Left kidney (tissue), 2 donors: Measurements from ENCODE around the gene IST1. TPM values are rescaled to one million over a fixed set of nuclear protein-coding genes. Genes with fewer than 3 reads are reported as not detected.

ENCODE experiments used
- DNase-seq: peaks from one replicate; pipeline ENCODE4 v3.0.0-alpha.2; 2013
- polyA plus RNA-seq: library from polyadenylated mRNA; unstranded; fragments of 120-200 nt; gene quantifications from one replicate; pipeline ENCODE4 v1.2.1, GENCODE V29; 2013; ENCODE audit not compliant: insufficient read length

The IST1 gene
- polyA plus RNA-seq, 1 donor, result 359 TPM

DNA sequence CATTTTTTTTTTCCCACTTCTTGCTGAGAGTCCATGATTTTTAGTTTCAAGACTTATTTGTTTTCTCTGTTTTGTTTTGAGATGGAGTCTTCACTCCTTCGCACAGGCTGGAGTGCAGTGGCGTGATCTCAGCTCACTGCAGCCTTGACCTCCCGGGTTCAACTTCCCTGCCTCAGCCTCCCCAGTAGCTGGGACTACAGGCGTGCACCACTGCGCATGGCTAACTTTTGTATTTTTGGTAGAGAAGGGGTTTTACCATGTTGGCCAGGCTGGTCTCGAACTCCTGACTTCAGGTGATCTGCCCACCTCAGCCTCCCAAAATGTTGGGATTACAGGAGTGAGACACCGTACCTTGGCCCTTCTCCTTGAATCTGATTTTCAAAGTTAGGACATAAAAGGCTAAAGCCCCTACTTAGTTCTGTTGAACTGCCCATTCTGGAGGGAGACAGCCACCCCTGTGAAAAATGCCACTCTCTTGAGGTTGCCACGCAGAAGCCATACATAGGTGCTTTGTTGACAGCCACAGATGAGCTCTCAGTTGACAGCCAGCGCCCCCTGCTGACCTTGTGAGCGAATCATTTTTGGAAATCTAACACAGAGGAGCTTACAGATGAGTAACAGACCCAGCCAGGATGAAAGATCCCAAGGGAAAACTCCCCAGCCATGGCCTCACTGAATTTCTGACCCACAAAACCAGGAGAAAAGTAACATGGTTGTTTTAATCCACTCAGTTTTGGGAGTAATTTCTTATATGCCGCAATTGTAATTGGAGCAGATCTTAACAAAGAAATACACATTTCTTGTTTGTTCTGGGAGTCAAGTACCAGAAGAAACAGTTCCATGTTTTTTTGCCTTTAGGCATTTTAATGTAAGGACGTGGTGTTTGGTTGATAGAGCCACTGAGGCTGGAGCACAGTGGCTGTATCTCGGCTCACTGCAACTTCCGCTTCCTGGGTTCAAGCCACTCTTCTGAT is 66.0 kb downstream of the IST1 start:
- DNase-seq, result peak; percentile 85

DNA sequence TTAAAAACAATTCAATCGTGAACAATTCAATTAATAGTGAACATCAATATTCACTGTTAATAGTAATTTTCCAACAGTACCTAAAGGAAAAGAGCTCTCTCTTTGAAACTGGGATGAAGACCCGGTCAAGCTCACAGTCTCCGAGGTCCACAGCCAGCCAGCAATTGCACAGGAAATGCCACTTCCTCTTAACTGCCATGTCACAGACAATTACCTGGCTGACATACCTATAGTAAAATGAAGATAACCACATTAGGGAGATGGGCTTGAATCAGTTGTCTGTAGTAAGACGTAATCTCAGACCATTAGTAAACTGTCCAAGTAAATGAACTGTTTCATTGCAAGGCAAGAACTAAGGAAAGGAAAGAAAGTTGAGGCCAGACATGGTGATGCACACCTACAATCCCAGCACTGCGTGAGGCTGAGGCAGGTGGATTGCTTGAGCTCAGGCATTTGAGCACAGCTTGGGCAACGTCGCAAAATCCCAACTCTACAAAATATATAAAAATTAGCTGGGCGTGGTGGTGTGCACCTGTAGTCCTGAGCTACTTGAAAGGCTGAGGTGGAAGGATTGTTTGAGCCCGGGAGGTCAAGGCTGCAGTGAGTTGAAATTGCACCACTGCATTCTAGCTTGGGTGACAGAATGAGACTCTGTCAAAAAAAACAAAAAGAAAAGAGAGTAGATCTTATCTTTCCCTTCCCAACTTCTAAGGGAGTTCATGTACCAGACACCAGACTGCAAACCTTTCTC is 68.0 kb downstream of the IST1 start:
- no peak for DNase-seq

DNA sequence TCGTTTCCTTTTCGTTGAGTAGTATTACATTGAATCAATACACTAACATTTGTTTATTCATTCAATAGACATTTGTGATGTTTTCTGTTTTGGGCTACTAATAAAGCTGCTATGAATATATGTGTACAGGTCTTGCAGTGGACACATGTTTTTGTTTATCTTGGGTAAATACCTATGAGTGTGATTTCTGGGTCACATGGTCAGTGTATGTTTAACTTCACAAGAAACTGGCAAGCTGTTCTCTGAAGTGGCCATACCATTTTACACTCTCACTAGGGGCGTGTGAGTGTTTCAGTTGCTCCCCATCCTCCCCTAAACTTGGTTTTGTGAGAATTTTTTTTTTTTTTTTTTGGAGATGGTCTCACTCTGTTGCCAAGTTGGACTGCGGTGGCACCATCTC is 69.9 kb downstream of the IST1 start:
- DNase-seq, result no peak

DNA sequence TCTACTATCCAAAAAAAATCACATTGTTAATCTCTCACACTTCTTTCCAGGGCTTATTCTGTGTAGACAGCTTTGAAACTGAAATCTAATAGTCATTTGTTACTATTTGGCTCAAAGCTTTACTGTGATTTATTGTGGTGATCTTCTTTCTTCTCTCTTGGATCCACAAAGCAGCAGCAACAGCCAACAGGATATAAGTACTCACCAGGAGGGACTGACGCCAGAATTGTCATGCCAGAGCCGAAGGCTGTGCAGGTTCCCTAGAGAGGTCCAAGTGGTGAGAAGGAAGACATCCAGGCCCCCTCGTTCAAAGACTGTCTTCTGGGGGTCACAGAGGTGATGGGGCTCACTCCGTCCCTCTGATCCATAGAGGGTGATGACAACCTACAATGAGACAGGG is 71.6 kb downstream of the IST1 start:
- no peak for DNase-seq

DNA sequence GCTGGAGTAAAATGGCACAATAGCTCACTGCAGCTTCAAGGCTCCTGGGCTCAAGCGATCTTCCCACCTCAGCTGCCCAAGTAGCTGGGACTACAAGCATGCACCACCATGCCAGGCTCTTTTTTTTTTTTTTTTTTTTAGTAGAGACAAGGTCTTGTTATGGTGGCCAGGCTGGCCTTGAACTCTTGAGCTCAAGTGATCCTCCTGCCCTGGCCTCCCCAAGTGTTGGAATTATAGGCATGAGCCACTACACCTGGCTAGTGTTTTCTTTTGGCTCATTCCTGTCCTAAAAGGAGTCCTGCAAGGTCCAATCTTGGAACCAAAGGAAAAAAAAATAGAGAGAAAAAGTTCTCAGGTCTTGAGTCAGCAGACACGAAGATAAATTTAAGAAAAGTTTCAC is 74.0 kb downstream of the IST1 start:
- DNase-seq, result no peak

DNA sequence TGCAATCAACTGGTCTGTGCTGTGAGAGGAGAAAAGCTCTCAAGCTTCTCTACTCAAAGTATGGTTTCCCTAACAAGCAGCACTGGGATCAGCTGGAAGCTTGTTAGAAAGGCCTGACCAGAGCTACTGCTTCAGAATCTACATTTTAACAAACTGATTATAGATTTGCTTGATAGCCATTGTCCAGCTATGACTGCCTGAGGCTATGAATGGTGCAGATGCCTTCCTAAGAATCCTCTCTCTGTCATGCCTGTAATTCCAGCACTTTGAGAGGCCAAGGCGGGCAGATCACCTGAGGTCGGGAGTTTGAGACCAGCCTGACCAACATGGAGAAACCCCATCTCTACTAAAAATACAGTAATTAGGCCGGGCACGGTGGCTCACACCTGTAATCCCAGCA is 76.2 kb downstream of the IST1 start:
- DNase-seq, result no peak

DNA sequence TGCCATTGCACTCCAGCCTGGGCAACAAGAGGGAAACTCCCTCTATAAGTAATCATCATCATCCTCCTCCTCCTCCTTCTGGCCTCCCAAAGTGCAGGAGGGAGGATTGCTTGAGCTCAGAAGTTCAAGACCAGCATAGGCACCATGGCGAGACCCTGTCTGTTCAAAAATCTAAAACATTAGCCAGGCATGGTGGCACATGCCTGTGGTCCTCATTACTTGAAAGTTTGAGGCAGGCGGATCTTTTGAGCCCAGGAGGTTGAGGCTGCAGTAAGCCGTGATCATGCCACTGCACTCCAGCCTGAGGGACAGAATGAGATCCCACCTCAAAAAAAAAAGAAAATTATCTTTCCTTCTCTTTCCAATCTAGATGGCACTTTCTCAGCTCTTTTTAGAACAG is 77.0 kb downstream of the IST1 start:
- DNase-seq, result no peak

DNA sequence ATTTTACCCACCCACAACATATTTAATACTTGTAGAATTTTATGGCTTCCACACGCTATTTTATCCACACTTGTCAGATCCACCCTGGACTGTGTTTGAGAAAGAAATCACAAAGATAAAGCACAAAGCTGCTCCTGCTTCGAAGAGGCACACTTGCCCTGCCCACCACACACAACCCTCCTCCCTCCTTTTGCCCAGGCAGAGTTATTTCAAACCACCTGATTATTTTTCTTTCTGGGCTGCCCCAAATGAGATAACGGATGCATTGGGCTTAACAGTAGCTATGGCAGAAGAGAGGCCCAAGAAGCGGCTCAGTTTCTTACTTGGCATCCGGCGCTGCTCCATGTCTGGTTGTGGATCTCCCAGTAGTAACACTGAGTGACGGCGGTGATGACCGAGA is 77.7 kb downstream of the IST1 start:
- no peak for DNase-seq

DNA sequence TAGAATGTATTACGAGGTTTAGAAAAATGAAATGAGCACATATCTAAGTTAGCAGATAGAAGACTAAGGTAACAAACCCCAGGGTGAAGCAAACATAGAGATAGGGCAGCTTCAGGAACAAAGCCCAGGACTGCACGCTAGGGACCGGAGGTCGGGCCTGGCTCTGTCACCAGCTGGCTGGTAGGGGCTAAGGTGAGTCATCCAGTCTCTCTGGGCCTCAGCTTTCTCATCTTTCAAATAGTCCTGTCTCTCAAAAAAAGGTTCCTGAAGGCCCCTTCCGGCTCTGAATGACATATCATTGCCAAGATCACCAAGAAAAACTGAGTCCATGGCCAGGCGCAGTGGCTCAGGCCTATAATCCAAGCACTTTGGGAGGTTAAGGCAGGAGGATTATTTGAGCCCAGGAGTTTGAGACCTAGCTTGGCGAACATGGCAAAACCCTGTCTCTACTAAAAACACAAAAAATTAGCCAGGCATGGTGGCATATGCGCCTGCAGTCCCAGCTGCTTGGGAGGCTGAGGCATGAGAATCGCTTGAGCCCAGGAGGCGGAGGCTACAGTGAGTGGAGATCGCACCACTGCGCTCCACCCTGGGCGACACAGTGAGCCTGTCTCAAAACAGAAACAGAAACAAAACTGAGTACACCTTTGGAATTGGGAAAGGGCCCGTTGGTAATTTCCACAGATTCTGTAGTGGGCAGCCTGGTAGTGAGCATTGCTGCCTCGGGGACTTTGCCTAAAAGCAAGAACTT is 78.9 kb downstream of the IST1 start:
- no peak for DNase-seq

Other genes with a start within 250 kb of the IST1 start
- 13.2 TPM for gene PHLPP2, start 170.8 kb upstream of the IST1 start, polyA plus RNA-seq
- 107 TPM for gene AP1G1, start 86.7 kb upstream of the IST1 start, polyA plus RNA-seq
- 37.9 TPM for gene ATXN1L, start 49.6 kb upstream of the IST1 start, polyA plus RNA-seq
- 26.2 TPM for gene ZNF821, start 11.3 kb upstream of the IST1 start, polyA plus RNA-seq
- 0.17 TPM for gene PKD1L3, start 104.9 kb downstream of the IST1 start, polyA plus RNA-seq
- gene DHODH, start 113.2 kb downstream of the IST1 start, polyA plus RNA-seq, result 16.3 TPM
- gene HP, start 159.0 kb downstream of the IST1 start, polyA plus RNA-seq, result 0.27 TPM
- not detected for gene HPR, start 167.7 kb downstream of the IST1 start, polyA plus RNA-seq
- gene TXNL4B, start 198.1 kb downstream of the IST1 start, polyA plus RNA-seq, result 24.0 TPM
- gene DHX38, start 198.3 kb downstream of the IST1 start, polyA plus RNA-seq, result 80.0 TPM